Muscle layer of colon (tissue), 2 donors: ENCODE results near the gene FSTL4.

Experiments used
- H3K27ac ChIP-seq: one replicate; pipeline ENCODE4 v1.7.0; 2013; ENCODE audit warnings: low read depth, mild to moderate bottlenecking, low read length, moderate library complexity
- H3K27me3 ChIP-seq, 2 donors: one replicate each; pipeline ENCODE4 v1.7.0; 2013; ENCODE audit warnings: low read length in 2 of 2, mild to moderate bottlenecking in 2 of 2; ENCODE audit not compliant: insufficient read depth in 2 of 2, control insufficient read depth in 1 of 2
- H3K36me3 ChIP-seq: one replicate; pipeline ENCODE4 v1.7.0; 2013; ENCODE audit warnings: mild to moderate bottlenecking, low read length; ENCODE audit not compliant: insufficient read depth
- H3K4me1 ChIP-seq: one replicate; pipeline ENCODE4 v1.7.0; 2013; ENCODE audit warnings: mild to moderate bottlenecking, low read length; ENCODE audit not compliant: insufficient read depth
- H3K4me3 ChIP-seq, 2 donors: one replicate each; pipeline ENCODE4 v1.7.0; 2013; ENCODE audit warnings: low read length in 2 of 2, low read depth in 1 of 2, mild to moderate bottlenecking in 1 of 2, moderate library complexity in 1 of 2
- H3K9ac ChIP-seq: one replicate; pipeline ENCODE4 v1.7.0; 2013; ENCODE audit warnings: low read length
- H3K9me3 ChIP-seq: one replicate; pipeline ENCODE4 v1.7.0; 2013; ENCODE audit warnings: mild to moderate bottlenecking, low read length
- donor health status: abdominal sarcoma.
- donor health status: Adenocarcinoma of cecum.

Gene FSTL4

DNA sequence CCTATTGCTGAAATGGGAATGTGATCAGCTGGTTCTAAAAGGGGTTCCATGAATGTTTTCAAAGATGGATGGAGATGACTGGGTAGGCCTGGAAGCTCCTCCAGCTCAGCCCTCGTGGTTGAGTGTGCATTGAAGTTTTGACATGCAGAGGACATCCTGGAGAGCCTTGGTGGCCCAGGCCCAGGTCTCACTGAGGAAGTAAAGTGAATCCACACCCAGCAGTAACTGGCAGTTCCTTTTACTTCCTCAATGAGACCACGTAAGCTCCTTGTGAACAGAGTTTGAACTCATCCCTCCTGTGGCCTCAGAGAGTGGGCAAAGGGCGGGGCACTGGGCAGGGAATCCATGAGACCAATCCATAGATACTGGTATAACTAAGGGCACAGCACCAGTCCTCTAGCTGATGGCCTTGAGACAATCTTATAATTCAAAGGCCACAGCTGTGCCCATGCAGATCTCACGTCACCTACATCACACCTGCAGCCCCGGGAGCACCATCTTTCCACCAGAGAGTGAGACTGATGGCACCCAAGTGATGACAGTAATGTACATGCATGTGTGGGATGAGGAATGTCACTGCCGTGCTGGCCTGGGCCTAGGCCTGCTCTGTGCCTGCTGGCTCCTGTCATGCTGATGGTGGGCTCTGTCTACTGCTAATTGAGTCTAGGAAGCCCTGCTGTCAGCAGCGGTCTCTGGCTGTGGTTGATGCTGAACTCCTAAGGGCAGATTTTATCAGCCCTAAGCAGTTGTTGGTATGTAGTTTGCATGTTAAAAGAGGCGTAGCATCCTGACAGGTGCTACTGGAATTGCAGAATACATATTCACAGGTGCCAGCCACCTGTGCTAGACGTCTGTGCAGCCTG lies 257.8 kb downstream of the FSTL4 start:
- Histone ChIP-seq H3K9me3 (no peaks in the 10 kb centered on the region), H3K4me3 (no peak overlapping the region), H3K9ac (no peak overlapping the region), H3K27ac (no peak overlapping the region), H3K36me3 (no peaks in the 10 kb centered on the region), H3K4me1 (no peaks in the 10 kb centered on the region), H3K27me3 (no peaks in the 10 kb centered on the region)

DNA sequence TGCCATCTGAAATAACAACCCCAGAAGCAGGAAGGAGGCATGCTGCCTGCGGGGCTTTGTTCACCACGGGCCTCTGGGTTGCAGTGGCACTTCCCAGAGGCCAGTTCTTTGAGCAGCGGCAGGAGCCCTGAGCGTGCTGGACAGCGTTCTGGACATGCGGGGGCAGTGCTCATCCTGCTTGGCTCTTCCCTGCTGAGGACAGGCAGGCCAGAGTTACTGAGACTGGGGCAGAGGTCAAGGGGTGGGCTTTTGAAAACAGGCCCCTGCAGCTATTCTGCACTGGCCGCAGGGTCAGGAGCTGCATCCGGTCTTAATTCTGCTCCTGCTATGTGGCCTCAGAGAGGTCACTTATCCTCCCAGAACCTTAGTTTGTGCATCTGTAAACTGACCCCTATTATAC lies 258.6 kb downstream of the FSTL4 start:
- Histone ChIP-seq H3K9me3 (no peaks in the 10 kb centered on the region), H3K36me3 (no peaks in the 10 kb centered on the region), H3K9ac (no peak overlapping the region), H3K4me1 (no peaks in the 10 kb centered on the region), H3K27me3 (no peaks in the 10 kb centered on the region), H3K27ac (no peak overlapping the region), H3K4me3 (no peak overlapping the region)

DNA sequence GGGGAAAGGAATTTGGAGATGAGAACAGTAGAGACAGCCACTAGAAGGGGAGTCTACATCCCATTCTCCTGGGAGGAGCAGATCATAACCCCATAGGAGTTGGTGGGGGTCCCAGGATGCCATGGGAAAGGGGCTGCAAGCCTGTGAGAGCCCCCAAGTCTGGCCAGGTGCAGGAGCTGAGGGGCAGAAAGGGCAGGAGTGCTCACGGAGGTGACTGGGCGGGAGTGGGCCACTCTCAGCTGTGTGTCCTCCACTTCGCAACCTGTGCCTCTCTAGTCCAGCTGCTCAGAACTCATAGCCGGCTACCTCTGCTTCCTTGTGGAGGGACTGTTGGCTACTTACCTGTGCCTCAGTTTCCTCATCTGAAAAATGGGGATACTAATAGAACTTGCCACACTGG lies 263.9 kb downstream of the FSTL4 start:
- no peaks in the 10 kb centered on the region for H3K27me3 ChIP-seq
- H3K36me3 ChIP-seq: no peaks in the 10 kb centered on the region
- no peaks in the 10 kb centered on the region for H3K4me1 ChIP-seq
- no peaks in the 10 kb centered on the region for H3K9me3 ChIP-seq
- H3K9ac ChIP-seq: no peak overlapping the region
- H3K4me3 ChIP-seq: no peak overlapping the region
- no peak overlapping the region for H3K27ac ChIP-seq

DNA sequence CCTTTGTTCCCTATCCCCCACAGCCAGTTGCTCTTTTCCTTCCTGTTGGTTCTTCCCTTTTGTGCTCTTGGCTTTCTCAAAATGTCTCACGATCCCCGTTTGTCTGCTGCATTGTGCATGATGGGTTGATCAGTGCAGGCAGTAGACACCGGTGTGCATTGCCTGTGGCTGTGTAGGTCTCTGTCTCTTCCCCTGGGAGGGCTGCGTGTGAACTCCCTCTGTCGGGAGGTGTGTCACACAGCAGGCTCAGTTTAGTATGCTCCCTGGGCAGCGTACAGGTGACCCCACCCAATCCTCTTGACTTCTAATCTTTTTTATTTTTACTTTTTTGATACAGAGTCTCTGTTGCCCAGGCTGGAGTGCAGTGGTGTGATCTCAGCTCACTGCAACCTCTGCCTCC lies 265.3 kb downstream of the FSTL4 start:
- H3K4me1 ChIP-seq: no peaks in the 10 kb centered on the region
- H3K36me3 ChIP-seq: no peaks in the 10 kb centered on the region
- no peaks in the 10 kb centered on the region for H3K9me3 ChIP-seq
- H3K27me3 ChIP-seq: no peaks in the 10 kb centered on the region
- H3K27ac ChIP-seq: no peak overlapping the region
- no peak overlapping the region for H3K9ac ChIP-seq
- no peak overlapping the region for H3K4me3 ChIP-seq

DNA sequence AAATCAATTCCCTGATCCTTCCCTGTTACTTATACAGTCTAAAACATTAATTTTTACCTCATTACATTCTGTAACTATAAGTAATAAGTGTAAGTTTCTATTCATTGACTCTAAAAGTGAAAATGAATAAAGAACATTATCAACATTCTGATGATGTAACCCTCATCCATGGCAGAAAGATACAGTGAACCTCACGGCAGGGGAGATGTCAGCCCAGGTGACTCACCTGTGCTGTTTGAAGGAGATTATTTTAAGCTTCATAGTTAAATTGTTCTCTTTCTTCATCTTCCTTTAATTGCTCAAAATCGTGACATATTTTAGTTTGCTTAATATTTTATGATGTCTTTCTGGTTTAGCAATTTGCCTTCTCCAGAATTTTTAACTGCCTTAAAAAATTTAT lies 268.1 kb downstream of the FSTL4 start:
- H3K9ac ChIP-seq: no peak overlapping the region
- no peak overlapping the region for H3K27ac ChIP-seq
- no peaks in the 10 kb centered on the region for H3K36me3 ChIP-seq
- H3K27me3 ChIP-seq: no peaks in the 10 kb centered on the region
- H3K4me1 ChIP-seq: no peaks in the 10 kb centered on the region
- no peaks in the 10 kb centered on the region for H3K9me3 ChIP-seq
- H3K4me3 ChIP-seq: no peak overlapping the region

DNA sequence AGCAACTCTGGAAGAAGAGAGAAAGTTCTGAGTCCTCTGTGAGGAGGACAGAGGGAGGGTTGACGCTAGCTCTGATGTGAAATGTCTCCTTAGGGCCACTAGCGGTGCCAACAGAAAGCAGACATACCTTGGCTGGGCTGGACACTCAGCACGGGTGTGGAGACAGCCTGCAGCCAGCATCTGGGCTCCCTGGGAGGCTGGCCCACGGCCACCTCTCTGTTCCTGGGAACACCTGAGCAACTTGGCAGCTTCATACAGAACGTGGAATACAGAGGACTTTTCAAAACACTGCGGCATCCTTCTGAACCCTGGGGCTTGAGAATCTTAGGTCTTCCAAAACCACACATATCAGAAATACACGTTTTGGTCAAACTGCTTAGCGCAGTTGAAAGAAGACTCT lies 269.1 kb downstream of the FSTL4 start:
- Histone ChIP-seq H3K9ac (no peak overlapping the region), H3K27ac (no peak overlapping the region), H3K27me3 (no peaks in the 10 kb centered on the region), H3K9me3 (no peaks in the 10 kb centered on the region), H3K4me3 (no peak overlapping the region), H3K36me3 (no peaks in the 10 kb centered on the region), H3K4me1 (no peaks in the 10 kb centered on the region)

DNA sequence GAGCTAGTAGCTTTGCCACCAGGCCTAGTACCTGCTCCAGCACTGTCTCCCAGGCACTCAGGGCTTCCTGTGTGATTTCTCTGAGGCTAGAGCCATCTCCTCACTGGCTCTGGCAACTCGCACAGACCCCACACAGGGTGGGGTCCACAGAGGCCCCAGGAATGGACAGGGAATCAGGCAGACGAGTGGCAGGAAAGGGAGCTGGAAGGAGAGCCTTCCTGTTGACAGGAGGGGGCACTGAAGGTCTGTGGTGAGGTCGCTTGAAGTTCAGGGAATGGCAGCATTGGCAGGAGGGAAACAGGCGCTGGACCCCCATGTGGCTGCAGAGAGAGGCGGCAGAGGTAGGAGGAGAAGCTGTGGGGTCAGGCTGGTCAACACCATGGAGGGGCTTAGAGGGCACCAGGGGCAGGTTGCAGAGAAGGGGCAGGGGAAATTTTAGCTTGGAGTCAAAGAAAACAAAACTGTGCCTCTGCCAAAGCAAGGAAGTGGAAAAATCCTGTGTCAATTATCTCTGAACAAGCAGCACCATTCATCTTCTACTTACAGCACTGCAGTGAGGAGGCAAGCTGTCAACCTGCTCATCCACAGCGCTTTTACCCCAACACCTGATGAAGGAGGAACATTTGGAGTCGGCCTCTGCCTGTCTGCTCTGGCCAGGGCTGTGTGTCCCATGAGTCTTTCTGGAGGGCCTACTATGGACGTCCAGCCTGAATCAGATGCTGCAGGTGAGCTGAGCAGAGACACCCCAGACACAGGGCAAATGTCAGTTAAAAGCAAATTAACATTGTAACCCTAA lies 270.2 kb downstream of the FSTL4 start:
- H3K27me3 ChIP-seq: no peaks in the 10 kb centered on the region

DNA sequence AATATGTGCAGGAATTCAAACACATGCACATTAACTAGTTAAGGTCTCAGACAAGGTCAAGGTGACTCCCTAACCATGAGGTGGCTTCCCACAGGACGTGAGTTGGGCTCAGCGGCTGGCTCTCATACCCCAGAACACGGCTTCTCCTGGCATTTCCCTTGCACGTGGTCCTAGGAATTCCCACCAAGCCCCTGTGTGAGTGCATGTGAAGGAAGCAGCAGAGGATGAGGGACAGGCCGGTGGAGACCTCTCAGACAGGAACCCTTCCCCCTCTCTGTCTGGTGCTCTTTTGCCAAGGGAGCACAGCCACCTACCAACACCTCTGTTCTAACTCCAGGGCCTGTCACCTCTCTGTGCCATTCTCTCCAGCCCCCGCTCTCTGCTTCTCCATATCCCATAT lies 271.0 kb downstream of the FSTL4 start:
- Histone ChIP-seq H3K9ac (no peak overlapping the region), H3K27me3 (no peaks in the 10 kb centered on the region), H3K36me3 (no peaks in the 10 kb centered on the region), H3K4me3 (no peak overlapping the region), H3K4me1 (no peaks in the 10 kb centered on the region), H3K9me3 (no peaks in the 10 kb centered on the region), H3K27ac (no peak overlapping the region)

More for the DNA sequence above, 270.2 kb downstream of the FSTL4 start:
- H3K36me3 ChIP-seq: no peaks in the 10 kb centered on the region
- H3K9me3 ChIP-seq: no peaks in the 10 kb centered on the region
- no peak overlapping the region for H3K27ac ChIP-seq
- no peak overlapping the region for H3K9ac ChIP-seq
- no peak overlapping the region for H3K4me3 ChIP-seq
- no peaks in the 10 kb centered on the region for H3K4me1 ChIP-seq

DNA sequence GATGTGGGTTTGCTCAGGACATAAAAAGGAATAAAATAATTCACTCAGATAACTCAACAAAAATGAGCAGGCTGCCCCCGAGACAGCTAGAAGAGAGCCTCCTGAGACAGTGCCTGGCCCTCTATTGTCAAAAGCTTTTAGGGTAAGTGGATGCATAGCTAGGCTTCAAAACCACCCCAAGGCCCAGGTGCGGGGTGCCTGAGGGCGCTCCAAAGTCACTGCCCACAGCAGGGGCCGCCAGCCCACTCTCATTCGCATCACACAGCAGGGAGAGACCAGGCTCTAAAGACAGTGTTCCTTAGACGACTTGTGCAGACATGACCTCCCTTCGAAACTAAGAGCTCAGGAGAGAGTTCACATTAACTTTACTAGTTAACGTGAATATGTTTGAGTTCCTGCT lies 271.5 kb downstream of the FSTL4 start:
- Histone ChIP-seq H3K9me3 (no peaks in the 10 kb centered on the region), H3K27me3 (no peaks in the 10 kb centered on the region), H3K4me3 (no peak overlapping the region), H3K36me3 (no peaks in the 10 kb centered on the region), H3K9ac (no peak overlapping the region), H3K4me1 (no peaks in the 10 kb centered on the region), H3K27ac (no peak overlapping the region)

DNA sequence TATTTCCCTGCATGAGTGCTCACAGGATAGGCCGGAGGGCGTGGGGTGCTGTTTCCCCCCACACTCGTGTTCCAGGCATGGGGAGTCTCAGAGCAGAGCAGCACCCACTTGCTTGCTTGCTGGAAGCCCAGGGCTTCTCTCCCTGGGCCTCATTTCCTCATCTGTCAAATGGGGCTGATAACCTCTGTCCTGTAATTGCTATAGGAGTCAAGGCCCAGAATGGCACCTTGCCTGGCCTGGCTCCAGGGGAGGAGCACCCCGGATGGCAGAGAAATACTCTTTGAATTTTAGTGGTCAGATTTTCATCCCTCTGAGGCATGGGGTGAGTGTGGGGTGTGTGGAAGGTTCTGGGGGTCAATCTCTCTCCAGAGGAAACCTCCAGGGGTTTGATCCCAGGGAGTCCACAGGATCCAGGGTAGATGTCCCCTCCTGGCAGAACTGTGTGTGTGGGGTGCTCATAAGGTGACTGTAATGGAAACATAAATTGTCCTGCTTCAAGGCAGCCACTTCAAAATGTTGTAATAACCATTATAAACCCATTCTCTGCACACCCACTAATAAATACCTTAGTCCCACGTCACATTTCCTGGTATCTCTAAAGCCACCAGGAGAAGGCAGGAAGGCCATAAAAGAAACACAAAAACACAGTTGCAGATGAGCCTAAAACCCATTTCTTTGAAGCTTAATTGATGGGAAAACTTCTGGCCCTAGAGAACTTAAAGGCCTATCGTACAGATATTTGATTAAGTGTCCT lies 272.2 kb downstream of the FSTL4 start:
- no peak overlapping the region for H3K4me3 ChIP-seq
- no peaks in the 10 kb centered on the region for H3K4me1 ChIP-seq
- H3K27me3 ChIP-seq: no peaks in the 10 kb centered on the region
- H3K27ac ChIP-seq: no peak overlapping the region
- H3K36me3 ChIP-seq: no peaks in the 10 kb centered on the region
- no peak overlapping the region for H3K9ac ChIP-seq
- no peaks in the 10 kb centered on the region for H3K9me3 ChIP-seq
